GM23338 (cell line): Measurements from ENCODE around the gene CLEC11A.
"Not testable (repeated sequence)": the region's sequence is repeated elsewhere in the genome, so short reads cannot be mapped to it uniquely, and the experiment has no call there.

Source experiments
- CREB1 ChIP-seq: fragments of 250-450 bp; sonication (Bioruptor Pico); IDR thresholded peaks from 2 replicates; pipeline ENCODE4 v1.5.0; 2020; ENCODE audit warnings: low read depth, mild to moderate bottlenecking, moderate library complexity
- CTCF ChIP-seq, 2 experiments: fragments of 200-600 bp in 1 of 2; sonication (generic) in 1 of 2; conservative IDR thresholded peaks; 2 replicates each; pipeline versions ENCODE4 v1.5.1 to v1.6.1; 2016 to 2017; ENCODE audit warnings: antibody characterized with exemption in 2 of 2, low read depth in 2 of 2, mild to moderate bottlenecking in 2 of 2, moderate library complexity in 1 of 2
- ETS1 ChIP-seq: IDR thresholded peaks from 2 replicates; pipeline ENCODE4 v1.6.1; 2016; ENCODE audit warnings: antibody characterized with exemption
- EZH2 ChIP-seq: fragments of 200-600 bp; sonication (generic); IDR thresholded peaks from one replicate; pipeline ENCODE4 v1.8.0; 2017; ENCODE audit warnings: antibody characterized with exemption, mild to moderate bottlenecking, low read depth; ENCODE audit not compliant: unreplicated experiment
- EZH2phosphoT487 ChIP-seq: fragments of 200-600 bp; sonication (generic); IDR thresholded peaks from one replicate; pipeline ENCODE4 v1.8.1; 2018; ENCODE audit warnings: antibody characterized with exemption; ENCODE audit not compliant: unreplicated experiment
- JUNB ChIP-seq: IDR thresholded peaks from one replicate; pipeline ENCODE4 v1.6.1; 2016; ENCODE audit warnings: antibody characterized with exemption; ENCODE audit not compliant: unreplicated experiment
- NANOG ChIP-seq: IDR thresholded peaks from 2 replicates; pipeline ENCODE4 v1.6.1; 2016; ENCODE audit warnings: antibody characterized with exemption, borderline replicate concordance
- POLR2AphosphoS5 ChIP-seq: IDR thresholded peaks from 2 replicates; pipeline ENCODE4 v1.6.1; 2016; ENCODE audit warnings: antibody characterized with exemption, low read depth
- REST ChIP-seq: IDR thresholded peaks from one replicate; pipeline ENCODE4 v1.6.1; 2018; ENCODE audit warnings: antibody characterized with exemption; ENCODE audit not compliant: unreplicated experiment
- STAT1 ChIP-seq: IDR thresholded peaks from one replicate; pipeline ENCODE4 v1.6.1; 2016; ENCODE audit warnings: antibody characterized with exemption; ENCODE audit not compliant: unreplicated experiment
- ZNF114 ChIP-seq: fragments of 250-450 bp; sonication (Bioruptor Pico); IDR thresholded peaks from 2 replicates; pipeline ENCODE4 v1.5.0; 2020; ENCODE audit warnings: mild to moderate bottlenecking, moderate library complexity
- ZNF331 ChIP-seq: fragments of 250-450 bp; sonication (Bioruptor Pico); IDR thresholded peaks from 2 replicates; pipeline ENCODE4 v1.5.0; 2020; ENCODE audit warnings: low read depth, mild to moderate bottlenecking, moderate library complexity
- ZNF462 ChIP-seq: fragments of 250-450 bp; sonication (Bioruptor Pico); IDR thresholded peaks from 2 replicates; pipeline ENCODE4 v1.5.0; 2020; ENCODE audit warnings: mild to moderate bottlenecking, moderate library complexity

GRCh38 chr19:50763521-50763920 lies 40.4 kb downstream of the CLEC11A start:
- not testable (repeated sequence) for TF ChIP-seq POLR2AphosphoS5; CTCF (conservative IDR thresholded peaks at IDR 0.05; ENCODE audit: low read depth in 2 of 2); CREB1 (CRISPR knock-in tag); EZH2; REST; JUNB; EZH2phosphoT487; ETS1; NANOG; STAT1; ZNF114; ZNF331 (CRISPR knock-in tag); ZNF462
